HK-2 (cell line): ENCODE results near the gene IFNGR2.

ENCODE experiments used
- DNase-seq: peaks from one replicate; pipeline ENCODE4 v3.0.0-alpha.2; 2018; ENCODE audit not compliant: unreplicated experiment

The IFNGR2 gene

DNA sequence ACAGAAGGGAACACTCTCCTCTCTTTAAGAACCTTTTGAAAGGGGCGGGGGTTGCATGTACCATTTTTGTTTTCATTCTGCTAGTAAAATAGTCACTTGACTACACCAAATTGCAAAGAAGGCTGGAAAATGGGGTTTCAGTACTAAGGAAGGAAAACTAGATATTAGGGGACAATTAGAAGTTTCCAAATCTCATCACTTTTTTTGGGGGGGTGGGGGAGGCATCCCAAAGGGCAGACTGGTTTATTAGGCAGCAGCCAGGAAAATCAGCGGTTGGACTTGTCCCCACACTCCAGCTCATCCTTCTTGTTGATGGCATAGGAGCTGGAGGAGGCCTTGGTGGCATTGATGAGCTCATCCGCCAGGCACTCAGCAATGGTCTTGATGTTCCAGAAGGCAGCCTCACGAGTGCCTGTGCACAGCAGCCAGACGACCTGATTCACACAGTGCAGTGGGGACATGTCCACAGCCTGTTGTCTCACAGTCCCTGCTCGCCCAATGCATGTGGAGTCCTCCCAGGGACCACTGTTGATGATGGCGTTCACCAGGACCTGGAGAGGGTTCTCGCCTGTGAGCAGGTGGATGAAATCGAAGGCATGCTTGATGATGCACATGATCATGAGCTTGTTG is 78.2 kb downstream of the IFNGR2 start:
- peak; percentile 9 for DNase-seq
